HG03571 (cell line): Measurements from ENCODE around the gene IWS1.
"Not testable (repeated sequence)": the region's sequence is repeated elsewhere in the genome, so short reads cannot be mapped to it uniquely, and the experiment has no call there.

Experiments used
- ATAC-seq: cut with Tn5 transposase; IDR thresholded peaks from one replicate; pipeline ENCODE4 v1.9.1; 2021; ENCODE audit not compliant: unreplicated experiment

Gene IWS1

DNA sequence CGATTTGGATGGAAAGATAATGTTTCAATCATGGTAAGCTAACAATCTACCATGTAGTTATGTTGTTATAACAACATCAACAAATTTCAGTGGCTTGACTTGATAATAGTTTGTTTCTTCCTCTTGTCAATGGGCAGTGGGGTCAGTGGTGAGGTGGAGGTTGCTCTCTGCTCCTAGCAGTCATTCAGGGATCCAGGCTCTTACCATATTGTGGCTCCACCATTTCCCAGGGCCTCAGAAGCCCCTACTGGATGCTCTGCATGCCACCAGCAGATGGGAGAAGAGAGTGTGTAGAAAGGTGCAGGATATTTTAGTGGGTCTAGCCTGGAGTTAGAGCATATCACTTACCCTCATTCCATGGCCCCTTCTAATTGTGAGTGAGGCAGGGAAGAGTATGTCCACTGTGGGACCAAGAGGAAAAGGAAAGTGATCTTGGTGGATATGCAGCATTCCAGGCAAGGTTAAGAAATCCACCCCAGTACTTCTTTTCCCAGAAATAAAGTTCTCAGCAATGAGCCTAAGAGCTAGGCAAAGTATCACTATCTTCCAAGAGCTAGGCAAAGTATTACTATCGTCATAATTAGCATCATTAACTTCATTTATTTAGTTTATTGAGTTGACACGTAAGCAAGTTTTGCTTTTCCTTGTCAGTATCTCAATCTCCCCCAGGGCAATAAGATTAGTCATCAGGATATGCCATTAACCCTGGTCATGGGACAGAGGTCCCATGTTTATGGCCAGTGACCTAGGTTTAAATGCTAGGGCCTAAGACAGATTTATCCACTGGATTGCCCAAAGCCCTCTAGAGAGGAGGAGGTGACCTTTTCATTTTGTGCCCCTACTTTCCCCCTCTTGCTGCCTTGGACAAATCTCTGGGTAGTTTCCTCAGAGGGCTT is 4.2 kb upstream of the IWS1 start:
- ATAC-seq, result no peak

GRCh38 chr2:127529416-127529815 is 3.1 kb upstream of the IWS1 start:
- ATAC-seq, result not testable (repeated sequence)

DNA sequence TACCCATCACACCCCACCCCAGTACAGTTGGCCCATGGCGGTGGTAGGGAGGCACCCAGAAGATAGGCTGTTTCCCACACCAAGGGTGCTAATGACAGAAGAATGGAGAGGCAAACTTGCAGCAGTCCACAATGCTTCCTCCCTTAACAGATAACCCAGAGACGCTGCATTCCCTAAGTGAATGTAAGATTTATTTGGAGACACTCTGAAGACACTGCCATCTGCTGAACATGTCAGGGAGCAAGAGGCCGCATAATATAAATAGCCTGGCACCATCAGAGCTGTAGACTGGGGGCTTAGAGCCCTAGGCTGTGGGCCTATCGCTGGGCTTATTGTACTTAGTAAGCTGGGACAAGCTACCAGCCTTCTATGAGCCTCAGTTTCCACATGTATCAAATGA is 2.2 kb upstream of the IWS1 start:
- ATAC-seq, result no peak

- ATAC-seq, result no peak
Observed at GRCh38 chr2:127527001-127527804, 914 bp upstream of the IWS1 start.

- no peak for ATAC-seq
Observed at GRCh38 chr2:127525691-127526131, 578 bp downstream of the IWS1 start.

DNA sequence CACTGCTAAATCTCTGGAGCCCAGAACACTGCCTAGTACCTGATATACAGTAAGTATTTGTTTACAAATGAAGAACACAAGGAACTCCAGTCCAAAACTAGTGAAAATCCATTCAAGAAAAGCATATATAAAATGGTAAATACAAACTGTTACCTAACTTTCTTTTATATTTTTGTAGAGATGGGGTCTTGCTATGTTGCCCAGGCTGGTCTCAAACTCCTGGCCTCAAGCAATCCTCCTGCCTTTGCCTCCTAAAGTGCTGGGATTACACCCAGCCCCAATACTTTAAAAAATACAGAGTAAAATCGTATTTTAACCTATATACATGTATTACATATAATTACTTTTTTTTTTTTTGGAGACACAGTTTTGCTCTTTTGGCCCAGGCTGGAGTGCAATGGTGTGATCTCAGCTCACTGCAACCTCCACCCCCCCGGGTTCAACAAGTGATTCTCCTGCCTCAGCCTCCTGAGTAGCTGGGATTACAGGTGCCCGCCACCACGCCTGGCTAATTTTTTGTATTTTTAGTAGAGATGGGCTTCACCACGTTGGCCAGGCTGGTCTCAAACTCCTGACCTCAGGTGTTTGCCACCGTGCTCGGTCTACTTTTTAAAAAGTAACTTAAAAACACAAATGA is 2.0 kb downstream of the IWS1 start:
- ATAC-seq, result not testable (repeated sequence)

DNA sequence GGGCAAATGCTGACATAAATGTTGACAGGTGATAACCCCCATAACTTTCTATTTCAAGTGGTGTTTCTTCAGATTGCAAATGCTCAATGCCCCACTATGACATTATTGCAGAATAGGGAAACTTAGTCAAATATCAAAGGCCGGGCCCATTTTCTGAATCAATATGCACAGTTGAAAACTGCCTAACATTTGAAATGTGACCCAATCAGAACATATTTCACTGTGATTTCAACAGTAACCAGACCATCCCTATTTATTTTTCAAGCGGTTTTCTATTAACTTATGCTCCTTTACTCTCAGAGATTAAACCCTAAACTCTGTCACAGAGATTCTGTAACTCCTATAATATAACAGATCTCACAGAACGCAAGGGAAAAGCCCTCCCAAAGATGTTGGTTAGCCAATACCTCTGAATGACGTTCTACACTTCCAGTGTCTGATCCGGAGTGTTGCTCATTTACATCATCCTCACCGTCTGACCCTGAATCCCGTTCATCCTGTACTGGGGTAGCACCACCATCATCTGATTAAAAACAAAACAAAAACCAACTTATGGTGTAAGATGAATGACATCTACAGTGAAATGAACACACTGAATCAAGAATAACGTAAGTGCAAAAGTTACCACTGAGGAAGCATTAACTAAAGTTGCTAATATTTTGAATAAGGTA is 2.9 kb downstream of the IWS1 start:
- no peak for ATAC-seq

- ATAC-seq, result no peak
Observed at GRCh38 chr2:127520424-127520823, 5.9 kb downstream of the IWS1 start.

GRCh38 chr2:127517465-127517864 is 8.8 kb downstream of the IWS1 start:
- ATAC-seq, result no peak

DNA sequence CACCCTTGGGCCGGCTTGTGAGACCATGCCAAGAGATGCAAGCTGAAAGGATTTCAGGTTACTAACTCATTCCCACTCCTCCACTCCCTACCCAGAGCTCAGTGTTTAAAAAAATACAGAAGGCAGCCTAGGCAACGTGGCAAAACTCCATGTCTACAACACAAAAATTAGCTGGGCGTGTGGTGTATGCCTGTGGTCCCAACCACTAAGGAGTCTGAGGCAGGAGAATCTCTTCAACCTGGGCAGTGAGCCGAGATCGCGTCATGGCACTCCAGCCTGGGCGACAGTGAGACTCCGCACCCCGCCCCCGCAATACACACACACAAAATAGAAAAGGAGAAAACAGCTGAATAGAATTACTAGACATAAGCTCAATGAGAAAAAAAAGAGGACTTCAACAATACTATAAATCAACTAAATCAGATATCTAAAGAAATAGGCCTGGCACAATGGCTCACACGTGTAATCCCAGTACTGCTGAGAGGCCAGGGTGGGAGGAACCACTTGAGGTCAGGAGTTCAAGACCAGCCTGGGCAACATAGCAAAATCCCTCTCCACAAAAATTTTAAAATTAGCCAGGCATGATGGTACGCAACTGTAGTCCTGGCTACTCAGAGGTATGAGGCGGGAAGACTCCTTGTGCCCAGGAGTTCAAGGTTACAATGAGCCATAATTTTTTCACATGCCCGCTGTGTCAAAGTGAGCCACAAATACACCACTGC is 10.1 kb downstream of the IWS1 start:
- no peak for ATAC-seq

DNA sequence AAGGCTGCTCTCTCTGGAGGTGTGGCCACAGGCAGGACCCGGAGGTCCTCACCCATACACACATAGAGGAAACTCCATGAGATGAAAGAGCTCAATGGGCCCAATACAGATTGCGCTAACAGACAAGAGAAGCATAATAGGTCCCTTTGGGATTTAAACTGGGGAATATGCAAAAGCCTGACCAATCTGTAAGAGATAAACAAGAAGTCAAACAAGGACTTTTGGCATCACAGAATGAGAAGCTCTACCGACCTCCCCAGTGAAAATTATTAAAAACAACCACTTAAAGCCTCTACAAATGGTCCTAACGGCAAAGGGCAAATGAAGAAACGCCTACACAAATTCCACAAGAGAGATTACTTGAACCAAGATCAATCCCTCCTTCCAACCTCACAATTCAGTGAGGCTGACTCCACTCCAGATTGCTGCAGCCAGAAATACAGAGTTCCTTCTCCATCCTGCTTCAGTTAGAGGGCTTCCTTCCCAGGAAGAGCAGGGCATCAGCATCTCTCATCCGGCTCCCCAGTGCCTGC is 10.8 kb downstream of the IWS1 start:
- no peak for ATAC-seq

- no peak for ATAC-seq
Observed at GRCh38 chr2:127514485-127514884, 11.8 kb downstream of the IWS1 start.

DNA sequence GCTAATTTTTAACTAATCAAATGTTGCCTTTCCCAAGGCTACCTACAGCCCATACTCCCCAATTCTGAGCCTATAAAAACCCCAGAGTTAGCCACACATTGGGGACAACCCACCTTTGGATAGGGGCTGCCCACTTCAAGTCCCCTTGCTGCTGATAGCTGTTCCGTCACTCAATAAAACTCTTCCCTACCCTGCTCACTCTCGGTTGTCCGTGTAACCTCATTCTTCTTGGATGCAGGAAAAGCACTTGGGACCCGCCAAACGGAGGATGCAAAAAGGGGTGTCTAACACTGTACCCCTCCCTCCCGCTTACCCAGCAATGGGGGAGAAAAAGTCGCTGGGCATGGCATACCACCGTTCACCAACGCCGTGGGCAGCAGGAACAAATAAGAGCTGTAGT is 12.2 kb downstream of the IWS1 start:
- ATAC-seq, result no peak

GRCh38 chr2:127512362-127512761 is 13.9 kb downstream of the IWS1 start:
- no peak for ATAC-seq

DNA sequence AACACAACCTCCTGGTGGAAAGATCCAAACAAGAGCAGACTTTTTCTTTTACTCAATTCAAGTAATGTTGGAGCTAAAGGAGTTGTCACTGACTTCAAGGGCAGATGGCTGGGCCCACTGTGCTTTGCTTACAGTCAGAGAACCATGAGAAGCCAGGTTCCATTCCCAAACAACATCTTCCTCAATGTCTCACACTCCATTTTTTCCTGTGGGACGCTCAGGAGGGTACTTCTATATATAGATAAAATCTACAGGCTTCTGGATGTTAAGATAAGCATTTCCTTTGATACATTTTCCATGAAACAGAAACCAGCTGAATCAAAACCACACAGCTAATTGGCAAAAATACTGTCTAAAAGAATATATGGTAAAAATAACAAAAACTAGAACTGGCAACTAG is 14.4 kb downstream of the IWS1 start:
- ATAC-seq, result no peak

DNA sequence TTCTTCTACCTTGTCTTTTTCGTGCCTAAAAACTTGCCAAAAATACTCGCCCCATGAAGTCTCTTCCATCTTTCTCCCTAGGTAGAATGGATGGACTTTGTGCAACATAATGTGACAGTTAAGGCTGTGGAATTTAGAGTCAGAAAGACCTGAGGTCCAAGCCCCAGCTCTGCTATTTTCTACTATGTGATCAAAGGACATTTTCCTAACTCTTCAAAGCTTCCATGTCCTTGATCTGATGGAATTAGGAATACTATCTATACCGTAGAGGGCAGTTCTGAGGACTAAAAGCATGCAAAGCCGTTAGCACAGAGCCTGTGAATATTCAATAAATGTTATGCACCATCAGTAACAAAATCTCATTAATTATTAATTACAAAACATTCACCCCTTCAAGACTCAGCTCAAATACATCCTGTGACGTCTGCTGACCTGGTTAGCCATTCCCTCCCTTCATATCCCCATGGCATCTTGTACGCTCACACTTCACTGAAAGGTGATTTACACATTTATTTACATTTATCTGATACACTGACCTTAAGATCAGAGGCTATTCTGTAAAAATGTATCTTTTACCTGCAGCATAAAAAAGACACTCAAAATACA is 15.1 kb downstream of the IWS1 start:
- ATAC-seq, result no peak

DNA sequence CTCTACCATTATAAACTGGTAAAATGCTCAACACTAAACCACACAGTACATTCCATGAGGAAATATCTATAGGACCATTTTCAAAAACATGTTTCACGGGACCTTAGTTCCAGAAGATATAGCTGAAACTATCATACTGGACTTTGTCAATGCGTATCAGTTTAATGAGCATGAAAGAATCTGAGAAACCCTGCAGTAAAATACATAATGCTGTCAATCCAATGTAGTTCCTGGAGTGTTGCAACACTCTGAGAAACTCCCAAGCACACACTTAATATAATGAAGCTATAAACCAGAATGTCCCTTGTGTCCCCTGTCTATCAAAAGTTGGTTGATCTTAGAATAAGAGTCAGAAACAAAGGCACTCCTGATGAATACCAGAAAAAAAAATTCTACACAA is 16.2 kb downstream of the IWS1 start:
- ATAC-seq, result no peak

- no peak for ATAC-seq
Observed at GRCh38 chr2:127508631-127509034, 17.7 kb downstream of the IWS1 start.

- ATAC-seq, result no peak
Observed at GRCh38 chr2:127508023-127508630, 18.2 kb downstream of the IWS1 start.
